Glutamatergic neuron (in vitro differentiated cells): ENCODE measurements around the gene RBM20. TPM values are rescaled to one million over a fixed set of nuclear protein-coding genes. Genes with fewer than 3 reads are reported as not detected.

ENCODE experiments used
- DNase-seq: peaks from one replicate; pipeline ENCODE4 v3.0.0; 2022
- H3K27ac Mint-ChIP-seq: one replicate; pipeline ENCODE4 v1.8.0; 2020; ENCODE audit warnings: mild to moderate bottlenecking, mixed read lengths, inconsistent platforms; ENCODE audit not compliant: unreplicated experiment
- H3K27me3 Mint-ChIP-seq: one replicate; pipeline ENCODE4 v1.8.0; 2020; ENCODE audit warnings: mild to moderate bottlenecking, moderate library complexity, mixed read lengths, inconsistent platforms; ENCODE audit not compliant: unreplicated experiment
- H3K36me3 Mint-ChIP-seq: one replicate; pipeline ENCODE4 v1.8.0; 2020; ENCODE audit warnings: mild to moderate bottlenecking, mixed read lengths, inconsistent platforms; ENCODE audit not compliant: unreplicated experiment
- H3K4me1 Mint-ChIP-seq: one replicate; pipeline ENCODE4 v1.8.0; 2020; ENCODE audit warnings: mild to moderate bottlenecking, low read depth, mixed read lengths, inconsistent platforms; ENCODE audit not compliant: unreplicated experiment
- H3K4me3 Mint-ChIP-seq: one replicate; pipeline ENCODE4 v1.8.0; 2020; ENCODE audit warnings: mild to moderate bottlenecking, mixed read lengths, inconsistent platforms; ENCODE audit not compliant: unreplicated experiment
- H3K9me3 Mint-ChIP-seq: one replicate; pipeline ENCODE4 v1.8.0; 2020; ENCODE audit warnings: mild to moderate bottlenecking, moderate library complexity, mixed read lengths, inconsistent platforms; ENCODE audit not compliant: unreplicated experiment
- total RNA-seq: library from RNA; stranded (reverse); fragmentation: NEBNext Ultra II Directional; extraction: Animal tissue kit (Norgen Biotek cat#: 25700); gene quantifications from one replicate; pipeline ENCODE4 v1.2.1, GENCODE V29; 2021; ENCODE audit not compliant: unreplicated experiment
- TF ChIP-seq, protein P1 (sequence below): fragments of 200-600 bp; sonication (generic); IDR thresholded peaks from one replicate; pipeline ENCODE4 v1.5.0; 2021; ENCODE audit not compliant: partially characterized antibody, unreplicated experiment

The RBM20 gene
- total RNA-seq, 1 donor from 2014 or later: 5.8 TPM

GRCh38 chr10:110698340-110698739, 54.2 kb downstream of the RBM20 start:
- Mint-ChIP-seq H3K27me3 (peaks cover 6% of the 10 kb centered on the region), H3K4me3 (no peak overlapping the region), H3K36me3 (peaks cover 2% of the 10 kb centered on the region), H3K4me1 (peaks cover 9% of the 10 kb centered on the region), H3K9me3 (peaks cover 1% of the 10 kb centered on the region), H3K27ac (no peak overlapping the region)
- TF ChIP-seq, protein P1, sequence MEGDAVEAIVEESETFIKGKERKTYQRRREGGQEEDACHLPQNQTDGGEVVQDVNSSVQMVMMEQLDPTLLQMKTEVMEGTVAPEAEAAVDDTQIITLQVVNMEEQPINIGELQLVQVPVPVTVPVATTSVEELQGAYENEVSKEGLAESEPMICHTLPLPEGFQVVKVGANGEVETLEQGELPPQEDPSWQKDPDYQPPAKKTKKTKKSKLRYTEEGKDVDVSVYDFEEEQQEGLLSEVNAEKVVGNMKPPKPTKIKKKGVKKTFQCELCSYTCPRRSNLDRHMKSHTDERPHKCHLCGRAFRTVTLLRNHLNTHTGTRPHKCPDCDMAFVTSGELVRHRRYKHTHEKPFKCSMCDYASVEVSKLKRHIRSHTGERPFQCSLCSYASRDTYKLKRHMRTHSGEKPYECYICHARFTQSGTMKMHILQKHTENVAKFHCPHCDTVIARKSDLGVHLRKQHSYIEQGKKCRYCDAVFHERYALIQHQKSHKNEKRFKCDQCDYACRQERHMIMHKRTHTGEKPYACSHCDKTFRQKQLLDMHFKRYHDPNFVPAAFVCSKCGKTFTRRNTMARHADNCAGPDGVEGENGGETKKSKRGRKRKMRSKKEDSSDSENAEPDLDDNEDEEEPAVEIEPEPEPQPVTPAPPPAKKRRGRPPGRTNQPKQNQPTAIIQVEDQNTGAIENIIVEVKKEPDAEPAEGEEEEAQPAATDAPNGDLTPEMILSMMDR: no peak
- DNase-seq: no peak

DNA sequence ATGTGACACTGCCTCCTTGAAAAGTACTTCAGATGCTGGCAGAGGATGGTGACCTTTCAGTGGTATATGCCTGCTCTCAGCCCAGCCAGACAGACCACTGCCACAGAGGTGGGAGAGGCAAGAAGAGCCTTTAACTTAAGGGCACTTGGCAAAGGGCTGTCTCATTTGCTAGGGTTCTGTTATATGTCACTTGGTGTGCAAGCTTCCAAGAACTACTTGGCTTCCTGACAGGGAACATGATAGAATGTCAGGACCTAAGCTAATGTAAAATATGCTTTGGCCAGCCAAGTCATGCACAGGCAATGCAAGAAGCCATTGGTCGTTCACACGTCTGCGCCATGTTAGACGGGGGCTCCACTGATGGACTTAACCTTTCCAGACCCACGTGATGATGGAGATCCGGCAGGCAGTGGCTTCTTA, 54.7 kb downstream of the RBM20 start:
- TF ChIP-seq, protein P1: no peak

DNA sequence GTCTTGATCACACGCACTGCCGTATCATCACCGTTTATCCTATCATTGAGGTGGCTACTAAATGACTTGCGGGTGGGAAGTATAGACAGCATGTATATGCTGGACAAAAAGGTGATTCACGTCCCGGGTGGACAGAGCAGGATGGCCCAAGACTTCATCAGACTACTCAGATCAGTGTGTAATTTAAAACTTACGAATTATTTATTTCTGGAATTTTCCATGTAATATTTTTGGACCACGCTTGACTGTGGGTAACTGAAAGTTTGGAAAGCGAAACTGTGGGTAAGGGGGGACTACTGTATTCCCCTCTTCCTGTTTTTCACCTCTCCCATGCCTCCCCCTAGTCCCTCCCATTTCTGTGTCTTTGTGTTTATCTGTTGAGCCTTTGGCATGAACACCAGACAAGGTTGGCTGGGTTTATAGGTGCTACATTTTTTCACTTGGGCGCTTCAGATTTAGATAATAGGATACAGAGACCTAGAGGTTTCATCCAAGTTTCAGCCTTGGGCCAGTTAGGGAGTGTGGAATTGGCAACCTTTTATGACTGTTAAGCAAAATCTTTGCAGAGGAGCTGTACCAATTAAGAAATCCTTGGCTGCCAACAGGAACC, 55.8 kb downstream of the RBM20 start:
- peaks cover 6% of the 10 kb centered on the region for H3K27me3 Mint-ChIP-seq
- H3K36me3 Mint-ChIP-seq: no peaks in the 10 kb centered on the region
- peaks cover 9% of the 10 kb centered on the region for H3K4me1 Mint-ChIP-seq
- H3K27ac Mint-ChIP-seq: no peak overlapping the region
- H3K4me3 Mint-ChIP-seq: no peak overlapping the region
- DNase-seq: no peak
- TF ChIP-seq, protein P1: no peak
- H3K9me3 Mint-ChIP-seq: peaks cover 1% of the 10 kb centered on the region

More for the DNA sequence above, 54.7 kb downstream of the RBM20 start:
- Mint-ChIP-seq H3K4me3 (no peak overlapping the region), H3K36me3 (no peaks in the 10 kb centered on the region), H3K4me1 (peaks cover 9% of the 10 kb centered on the region), H3K27me3 (peaks cover 6% of the 10 kb centered on the region), H3K9me3 (peaks cover 1% of the 10 kb centered on the region), H3K27ac (no peak overlapping the region)
- DNase-seq: no peak

DNA sequence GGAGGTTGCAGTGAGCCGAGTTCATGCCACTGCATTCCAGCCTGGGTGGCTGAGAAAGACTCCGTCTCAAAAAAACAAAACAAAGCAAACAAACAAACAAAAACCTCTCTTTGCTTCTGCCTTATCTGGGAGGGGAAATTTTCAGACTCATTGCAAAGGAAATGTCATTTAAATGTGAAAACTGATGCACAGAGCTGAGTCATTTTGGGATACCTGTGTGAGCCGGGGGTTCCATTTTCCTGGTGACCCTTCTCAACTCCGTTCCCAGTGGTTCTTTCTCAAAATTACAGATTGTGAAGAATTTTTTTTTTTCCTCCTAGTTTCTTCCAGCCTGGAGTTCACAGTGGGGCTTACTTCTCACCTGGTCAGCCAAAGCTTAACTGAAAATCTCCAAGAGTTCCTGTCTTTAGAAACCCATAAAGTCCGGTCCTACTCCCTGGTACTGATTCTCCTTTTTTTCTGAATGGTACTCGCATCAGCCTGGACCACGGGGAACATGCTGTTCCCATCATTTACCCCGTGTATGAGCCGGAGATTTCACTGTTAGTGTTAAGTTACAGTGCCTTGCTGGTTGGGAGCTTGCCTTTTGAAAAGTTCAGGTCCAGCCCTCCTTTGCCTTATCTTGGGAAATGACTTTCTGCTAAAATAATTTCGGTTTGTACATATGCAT, 56.9 kb downstream of the RBM20 start:
- H3K9me3 Mint-ChIP-seq: peaks cover 1% of the 10 kb centered on the region
- TF ChIP-seq, protein P1: no peak
- H3K27ac Mint-ChIP-seq: no peak overlapping the region
- H3K4me1 Mint-ChIP-seq: peaks cover 9% of the 10 kb centered on the region
- no peak for DNase-seq
- H3K4me3 Mint-ChIP-seq: no peak overlapping the region
- H3K27me3 Mint-ChIP-seq: peaks cover 6% of the 10 kb centered on the region
- H3K36me3 Mint-ChIP-seq: no peaks in the 10 kb centered on the region

DNA sequence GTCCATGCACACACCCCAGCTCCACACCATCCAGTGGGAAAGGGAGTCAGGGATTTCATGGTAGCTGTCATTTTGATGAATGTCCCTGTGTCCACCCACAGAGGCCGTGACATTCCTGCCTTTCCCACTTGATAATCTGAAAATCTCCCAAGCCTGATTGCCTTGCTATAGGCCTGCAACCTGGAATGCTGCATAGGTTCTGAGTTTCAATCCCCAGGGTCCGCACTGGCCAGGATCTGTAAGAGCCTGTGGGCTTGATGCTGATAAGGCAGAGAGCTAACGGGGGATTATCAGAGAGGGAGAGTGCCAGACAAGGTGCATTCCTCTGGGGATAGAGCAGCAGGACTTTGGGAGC, 57.5 kb downstream of the RBM20 start:
- Mint-ChIP-seq H3K36me3 (no peaks in the 10 kb centered on the region), H3K9me3 (peaks cover 1% of the 10 kb centered on the region), H3K27me3 (peaks cover 3% of the 10 kb centered on the region), H3K4me1 (peaks cover 4% of the 10 kb centered on the region), H3K27ac (no peak overlapping the region), H3K4me3 (no peak overlapping the region)
- TF ChIP-seq, protein P1: no peak
- DNase-seq: no peak
